Panc1 (cell line): ENCODE measurements around the gene RRP8. TPM values are rescaled to one million over a fixed set of nuclear protein-coding genes. Genes with fewer than 3 reads are reported as not detected.

Experiments used
- ATAC-seq: fragments of 200-7000 bp; cut with Tn5 transposase; 2 replicates; pipeline ENCODE4 v1.9.1; 2020; ENCODE audit warnings: mild to moderate bottlenecking, moderate library complexity
- BruUV-seq: library from RNA; stranded (reverse); fragments of 400-500 nt; replicated peaks from 2 replicates; lab custom pipeline; 2021; lab: Mats Ljungman, UMichigan
- CTCF ChIA-PET: fragments of 300-600 bp; sonication (Branson Sonifier 250); formaldehyde crosslinking; loops from one replicate; lab custom pipeline; 2022; ENCODE audit warnings: antibody characterized with exemption; lab: Charles Lee
- POLR2A ChIA-PET: fragments of 300-600 bp; sonication (Branson Sonifier 250); formaldehyde crosslinking; loops from one replicate; lab custom pipeline; 2022; ENCODE audit warnings: antibody characterized with exemption; lab: Charles Lee
- DNase-seq: peaks from one replicate; pipeline ENCODE4 v3.0.0-alpha.2; 2010; ENCODE audit warnings: low read depth, low spot score
- H3K27ac ChIP-seq: 2 replicates; pipeline ENCODE4 v1.5.1; 2011; ENCODE audit warnings: mild to moderate bottlenecking, low read length, inconsistent platforms
- H3K27me3 ChIP-seq: fragments of 200-500 bp; sonication (Bioruptor generic); 2 replicates; pipeline ENCODE4 v1.6.0; 2014; ENCODE audit warnings: low read length, inconsistent platforms; ENCODE audit not compliant: control insufficient read depth, insufficient read depth
- H3K36me3 ChIP-seq: fragments of 200-500 bp; sonication (Bioruptor generic); 2 replicates; pipeline ENCODE4 v1.5.1; 2014; ENCODE audit warnings: inconsistent platforms, mild to moderate bottlenecking, low read length, moderate library complexity; ENCODE audit not compliant: control insufficient read depth, insufficient read depth
- H3K4me1 ChIP-seq: 2 replicates; pipeline ENCODE4 v1.5.1; 2011; ENCODE audit warnings: inconsistent platforms, mild to moderate bottlenecking, low read length, moderate library complexity; ENCODE audit not compliant: control insufficient read depth, insufficient read depth
- H3K4me3 ChIP-seq, 2 experiments: 2 replicates each; pipeline ENCODE4 v1.5.1; 2011 to 2012; ENCODE audit warnings: low read depth in 2 of 2, low read length in 2 of 2, mild to moderate bottlenecking in 2 of 2, inconsistent platforms in 1 of 2, moderate library complexity in 1 of 2
- H3K9me3 ChIP-seq: fragments of 200-500 bp; sonication (Bioruptor generic); 2 replicates; pipeline ENCODE4 v1.5.1; 2014; ENCODE audit warnings: low read depth, mild to moderate bottlenecking, inconsistent platforms, low read length, moderate library complexity; ENCODE audit not compliant: control insufficient read depth, insufficient read depth
- CTCF ChIP-seq: fragments of 450-650 bp; IDR thresholded peaks from 2 replicates; pipeline ENCODE4 v1.5.1; 2017; ENCODE audit warnings: mild to moderate bottlenecking
- POLR2AphosphoS5 ChIP-seq: IDR thresholded peaks from 2 replicates; pipeline ENCODE4 v1.6.1; 2012; ENCODE audit warnings: mild to moderate bottlenecking, low read depth, low read length, moderate library complexity
- SIN3A ChIP-seq: IDR thresholded peaks from 2 replicates; pipeline ENCODE4 v1.6.1; 2012; ENCODE audit warnings: low read depth, mild to moderate bottlenecking, low read length, moderate library complexity, borderline replicate concordance; ENCODE audit not compliant: insufficient read depth
- TCF7L2 ChIP-seq: IDR thresholded peaks from 2 replicates; pipeline ENCODE4 v1.6.1; 2011; ENCODE audit warnings: mild to moderate bottlenecking, low read depth, low read length, inconsistent platforms
- in situ Hi-C: cut with HindIII; loops from 2 replicates; pipeline ENCODE4 v1.10.0; 2016; ENCODE audit warnings: low sequenced_read_pairs, low pct_unique_long_range_greater_than_20kb
- intact Hi-C: fragments of 100-400 bp; cut with micrococcal nuclease; formaldehyde crosslinking; loops from one replicate; pipeline ENCODE4 v1.10.0; 2022; ENCODE audit not compliant: unreplicated experiment
- total RNA-seq: library from RNA; stranded (reverse); gene quantifications from one replicate; pipeline ENCODE4 v1.2.1, GENCODE V29; 2021; ENCODE audit not compliant: unreplicated experiment
- TF ChIP-seq, protein P1 (sequence below), 2 experiments: IDR thresholded peaks; 2 replicates each; pipeline ENCODE4 v1.6.1; 2011 to 2012; ENCODE audit warnings: low read depth in 2 of 2, control low read depth in 1 of 2, low read length in 1 of 2, mild to moderate bottlenecking in 1 of 2, moderate library complexity in 1 of 2; ENCODE audit not compliant: insufficient read depth in 1 of 2

The RRP8 gene
- total RNA-seq, 1 experiment from 2014 or later = 23.1 TPM

DNA sequence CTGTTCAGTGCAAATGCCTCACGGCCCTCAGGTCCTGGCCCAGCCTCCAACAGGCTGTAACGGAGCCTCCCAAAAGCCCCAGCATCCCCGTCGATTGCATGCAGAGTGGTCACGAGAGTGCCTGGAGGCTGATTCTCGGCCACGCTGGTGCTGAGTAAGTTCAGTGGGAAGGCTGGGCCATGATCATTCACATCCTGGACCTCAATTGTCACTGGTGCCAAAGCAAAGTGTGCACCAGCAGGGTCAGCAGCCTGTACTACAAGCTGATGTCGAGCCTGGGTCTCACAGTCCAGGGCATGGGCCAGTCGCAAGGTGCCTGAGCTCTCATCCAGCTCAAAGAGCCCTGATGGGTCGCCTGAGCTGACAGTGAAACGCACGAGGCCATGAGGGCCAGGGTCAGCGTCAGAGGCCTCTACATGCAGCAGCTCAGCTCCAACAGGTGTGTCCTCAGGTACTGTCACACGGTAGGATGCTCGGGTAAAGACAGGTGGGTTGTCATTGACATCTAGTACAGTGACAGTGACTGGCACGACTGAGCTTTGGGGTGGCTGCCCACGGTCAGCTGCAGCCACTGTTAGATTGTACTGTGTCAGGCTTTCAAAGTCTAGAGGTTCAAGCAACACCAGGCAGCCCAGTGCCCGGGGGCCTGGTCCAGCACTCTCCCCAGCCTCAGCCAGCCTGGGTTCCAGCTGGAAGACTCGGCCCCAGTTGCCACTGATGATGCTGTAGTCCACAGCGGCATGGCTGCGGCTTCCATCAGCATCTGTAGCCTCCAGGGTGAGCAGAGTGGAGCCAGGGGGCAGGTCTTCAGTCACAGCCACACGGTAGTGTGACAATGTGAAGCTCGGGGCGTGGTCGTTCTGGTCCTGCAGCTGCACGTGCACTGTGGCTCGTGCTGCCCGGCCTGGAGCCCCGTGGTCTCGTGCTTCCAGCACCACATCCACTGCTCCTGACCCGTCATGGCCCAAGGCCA is 20.3 kb upstream of the RRP8 start:
- no TSS peak for BruUV-seq
- TF ChIP-seq SIN3A = no peak
- ChIA-PET CTCF (no interaction called here), POLR2A (no interaction called here)
- Histone ChIP-seq H3K27me3 (no peaks in the 10 kb centered on the region; the same call in 1 of the 2 replicates), H3K9me3 (no peaks in the 10 kb centered on the region), H3K4me3 (no peak overlapping the region), H3K4me1 (peaks cover 3% of the 10 kb centered on the region), H3K36me3 (no peaks in the 10 kb centered on the region), H3K27ac (no peak overlapping the region)
- DNase-seq (no peak), ATAC-seq (no peak)
- in situ Hi-C loops = no loop called here
- intact Hi-C loops = no loop called here

GRCh38 chr11:6622261-6623171 is 19.1 kb upstream of the RRP8 start:
- intact Hi-C loops = no loop called here
- Histone ChIP-seq H3K36me3 (no peaks in the 10 kb centered on the region), H3K4me3 (no peak overlapping the region), H3K4me1 (peaks cover 12% of the 10 kb centered on the region), H3K9me3 (no peaks in the 10 kb centered on the region), H3K27me3 (no peaks in the 10 kb centered on the region), H3K27ac (no peak overlapping the region)
- no peak for ATAC-seq
- in situ Hi-C loops = no loop called here
- no TSS peak for BruUV-seq
- DNase-seq = no peak
- ChIA-PET CTCF (no interaction called here), POLR2A (no interaction called here)
- TF ChIP-seq, protein P1, sequence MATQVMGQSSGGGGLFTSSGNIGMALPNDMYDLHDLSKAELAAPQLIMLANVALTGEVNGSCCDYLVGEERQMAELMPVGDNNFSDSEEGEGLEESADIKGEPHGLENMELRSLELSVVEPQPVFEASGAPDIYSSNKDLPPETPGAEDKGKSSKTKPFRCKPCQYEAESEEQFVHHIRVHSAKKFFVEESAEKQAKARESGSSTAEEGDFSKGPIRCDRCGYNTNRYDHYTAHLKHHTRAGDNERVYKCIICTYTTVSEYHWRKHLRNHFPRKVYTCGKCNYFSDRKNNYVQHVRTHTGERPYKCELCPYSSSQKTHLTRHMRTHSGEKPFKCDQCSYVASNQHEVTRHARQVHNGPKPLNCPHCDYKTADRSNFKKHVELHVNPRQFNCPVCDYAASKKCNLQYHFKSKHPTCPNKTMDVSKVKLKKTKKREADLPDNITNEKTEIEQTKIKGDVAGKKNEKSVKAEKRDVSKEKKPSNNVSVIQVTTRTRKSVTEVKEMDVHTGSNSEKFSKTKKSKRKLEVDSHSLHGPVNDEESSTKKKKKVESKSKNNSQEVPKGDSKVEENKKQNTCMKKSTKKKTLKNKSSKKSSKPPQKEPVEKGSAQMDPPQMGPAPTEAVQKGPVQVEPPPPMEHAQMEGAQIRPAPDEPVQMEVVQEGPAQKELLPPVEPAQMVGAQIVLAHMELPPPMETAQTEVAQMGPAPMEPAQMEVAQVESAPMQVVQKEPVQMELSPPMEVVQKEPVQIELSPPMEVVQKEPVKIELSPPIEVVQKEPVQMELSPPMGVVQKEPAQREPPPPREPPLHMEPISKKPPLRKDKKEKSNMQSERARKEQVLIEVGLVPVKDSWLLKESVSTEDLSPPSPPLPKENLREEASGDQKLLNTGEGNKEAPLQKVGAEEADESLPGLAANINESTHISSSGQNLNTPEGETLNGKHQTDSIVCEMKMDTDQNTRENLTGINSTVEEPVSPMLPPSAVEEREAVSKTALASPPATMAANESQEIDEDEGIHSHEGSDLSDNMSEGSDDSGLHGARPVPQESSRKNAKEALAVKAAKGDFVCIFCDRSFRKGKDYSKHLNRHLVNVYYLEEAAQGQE (IDR thresholded peaks at IDR 0.05; ENCODE audit: insufficient read depth in 1 of 2, low read depth in 2 of 2, low read length in 1 of 2) = no peak
- TF ChIP-seq SIN3A (no peak), POLR2AphosphoS5 (no peak), CTCF (no peak), TCF7L2 (no peak)
